ENCODE results near the gene RPS6KA2. TPM values are rescaled to one million over a fixed set of nuclear protein-coding genes. Genes with fewer than 3 reads are reported as not detected.

Gene RPS6KA2
- total RNA-seq, 1 donor from 2014 or later = 124 TPM

- Mint-ChIP-seq H3K9me3 (ENCODE audit: low read depth) (no peaks in the 10 kb centered on the region), H3K27ac (ENCODE audit: unreplicated experiment) (peak overlapping the region; percentile 83)
These were observed 12.9 kb downstream of the RPS6KA2 start for GRCh38 chr6:166614171-166614583.

GRCh38 chr6:166613027-166613426 is 14.0 kb downstream of the RPS6KA2 start:
- H3K36me3 Mint-ChIP-seq (ENCODE audit: low read depth) = peaks cover 17% of the 10 kb centered on the region
- no peaks in the 10 kb centered on the region for H3K27me3 Mint-ChIP-seq (ENCODE audit: low read depth)
- H3K9me3 Mint-ChIP-seq (ENCODE audit: low read depth) = no peaks in the 10 kb centered on the region
- TF ChIP-seq CTCF (IDR thresholded peaks at IDR 0.05) = no peak
- H3K4me1 Mint-ChIP-seq (ENCODE audit: low read depth) = peaks cover 71% of the 10 kb centered on the region
- no peak for DNase-seq (ENCODE audit: low spot score)
- peak overlapping the region; percentile 12 for H3K27ac Mint-ChIP-seq (ENCODE audit: unreplicated experiment)
- H3K4me3 Mint-ChIP-seq (ENCODE audit: unreplicated experiment) = no peak overlapping the region

More at GRCh38 chr6:166614171-166614583, 12.9 kb downstream of the RPS6KA2 start:
- no peak for TF ChIP-seq CTCF (IDR thresholded peaks at IDR 0.05)
- Mint-ChIP-seq H3K27me3 (ENCODE audit: low read depth) (no peaks in the 10 kb centered on the region), H3K36me3 (ENCODE audit: low read depth) (peaks cover 22% of the 10 kb centered on the region), H3K4me1 (ENCODE audit: low read depth) (peaks cover 75% of the 10 kb centered on the region), H3K4me3 (ENCODE audit: unreplicated experiment) (no peak overlapping the region)
- DNase-seq (ENCODE audit: low spot score) = no peak

GRCh38 chr6:166612471-166612881 is 14.6 kb downstream of the RPS6KA2 start:
- Mint-ChIP-seq H3K4me3 (ENCODE audit: unreplicated experiment) (no peak overlapping the region), H3K4me1 (ENCODE audit: low read depth) (peaks cover 66% of the 10 kb centered on the region), H3K27ac (ENCODE audit: unreplicated experiment) (no peak overlapping the region), H3K36me3 (ENCODE audit: low read depth) (peaks cover 14% of the 10 kb centered on the region), H3K9me3 (ENCODE audit: low read depth) (no peaks in the 10 kb centered on the region), H3K27me3 (ENCODE audit: low read depth) (no peaks in the 10 kb centered on the region)
- no peak for TF ChIP-seq CTCF (IDR thresholded peaks at IDR 0.05)
- DNase-seq (ENCODE audit: low spot score) = no peak

- Mint-ChIP-seq H3K4me1 (ENCODE audit: low read depth) (peaks cover 61% of the 10 kb centered on the region), H3K4me3 (ENCODE audit: unreplicated experiment) (no peak overlapping the region)
- no peak for DNase-seq (ENCODE audit: low spot score)
These were observed 15.4 kb downstream of the RPS6KA2 start for GRCh38 chr6:166611631-166612030.

GRCh38 chr6:166610069-166610468 is 17.0 kb downstream of the RPS6KA2 start:
- Mint-ChIP-seq H3K36me3 (ENCODE audit: low read depth) (peaks cover 8% of the 10 kb centered on the region), H3K27ac (ENCODE audit: unreplicated experiment) (no peak overlapping the region), H3K4me1 (ENCODE audit: low read depth) (peaks cover 47% of the 10 kb centered on the region), H3K4me3 (ENCODE audit: unreplicated experiment) (no peak overlapping the region), H3K9me3 (ENCODE audit: low read depth) (no peaks in the 10 kb centered on the region), H3K27me3 (ENCODE audit: low read depth) (no peaks in the 10 kb centered on the region)
- no peak for DNase-seq (ENCODE audit: low spot score)
- TF ChIP-seq CTCF (IDR thresholded peaks at IDR 0.05) = no peak

More at GRCh38 chr6:166611631-166612030, 15.4 kb downstream of the RPS6KA2 start:
- H3K36me3 Mint-ChIP-seq (ENCODE audit: low read depth) = peaks cover 13% of the 10 kb centered on the region
- H3K27ac Mint-ChIP-seq (ENCODE audit: unreplicated experiment) = no peak overlapping the region
- no peaks in the 10 kb centered on the region for H3K27me3 Mint-ChIP-seq (ENCODE audit: low read depth)
- TF ChIP-seq CTCF (IDR thresholded peaks at IDR 0.05) = no peak
- no peaks in the 10 kb centered on the region for H3K9me3 Mint-ChIP-seq (ENCODE audit: low read depth)
